Mesenteric fat pad (tissue), 1 donor: ENCODE data around the gene DCLK1. TPM values are rescaled to one million over a fixed set of nuclear protein-coding genes. Genes with fewer than 3 reads are reported as not detected.

Experiments used
- DNase-seq: peaks from one replicate; pipeline ENCODE4 v3.0.0-alpha.2; 2020; ENCODE audit warnings: low spot score
- total RNA-seq: library from RNA; stranded (reverse); fragmentation: NEBNext Ultra II Directional; extraction: Animal tissue kit (Norgen Biotek cat#: 25700); gene quantifications from one replicate; pipeline ENCODE4 v1.2.1, GENCODE V29; 2021
- donor health status: DM: yes; HTN: yes; CAD: no.

Gene DCLK1
- total RNA-seq, 1 donor from 2014 or later, result 24.3 TPM

DNA sequence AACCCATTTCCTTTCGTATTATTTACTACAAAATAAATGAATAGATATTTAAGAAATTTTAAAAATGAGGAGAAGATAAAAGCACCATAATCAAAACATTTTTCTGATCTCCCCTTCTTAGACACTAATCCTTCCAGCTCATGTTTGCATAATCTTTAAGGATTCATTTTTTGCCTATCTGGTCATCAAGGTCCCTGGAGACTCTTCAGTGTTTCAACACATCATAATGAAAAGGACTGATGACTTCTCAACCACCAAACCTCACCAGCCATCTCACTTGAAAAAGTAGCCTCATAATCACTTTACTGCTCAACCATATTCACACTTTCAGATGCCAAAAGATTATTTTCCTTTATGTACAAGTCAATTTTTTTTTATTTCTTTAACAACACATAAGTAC is 80.1 kb downstream of the DCLK1 start:
- DNase-seq, result no peak

- DNase-seq, result no peak
These were observed 84.5 kb downstream of the DCLK1 start for GRCh38 chr13:36046672-36047071.

GRCh38 chr13:36038785-36039555 is 92.2 kb downstream of the DCLK1 start:
- no peak for DNase-seq

GRCh38 chr13:36033035-36033434 is 98.1 kb downstream of the DCLK1 start:
- no peak for DNase-seq

DNA sequence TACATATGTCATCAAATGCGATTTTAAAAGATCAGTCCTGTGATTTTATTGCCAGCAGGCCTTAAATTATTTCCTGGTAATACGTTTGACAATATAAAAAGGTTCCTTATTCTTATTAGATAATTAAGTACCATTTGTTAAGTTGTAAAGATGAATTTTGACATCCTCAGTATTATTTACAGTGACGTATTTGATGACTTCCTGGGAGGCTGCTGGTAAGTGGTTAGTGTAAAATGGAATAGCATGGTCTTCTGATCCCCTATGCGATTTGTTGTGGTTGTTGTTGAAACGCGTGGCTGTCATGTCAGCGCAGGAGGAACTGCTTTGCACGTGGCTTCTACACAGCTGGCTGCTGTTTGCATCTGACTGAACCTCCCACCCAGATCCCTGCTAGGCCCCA is 99.7 kb downstream of the DCLK1 start:
- no peak for DNase-seq

DNA sequence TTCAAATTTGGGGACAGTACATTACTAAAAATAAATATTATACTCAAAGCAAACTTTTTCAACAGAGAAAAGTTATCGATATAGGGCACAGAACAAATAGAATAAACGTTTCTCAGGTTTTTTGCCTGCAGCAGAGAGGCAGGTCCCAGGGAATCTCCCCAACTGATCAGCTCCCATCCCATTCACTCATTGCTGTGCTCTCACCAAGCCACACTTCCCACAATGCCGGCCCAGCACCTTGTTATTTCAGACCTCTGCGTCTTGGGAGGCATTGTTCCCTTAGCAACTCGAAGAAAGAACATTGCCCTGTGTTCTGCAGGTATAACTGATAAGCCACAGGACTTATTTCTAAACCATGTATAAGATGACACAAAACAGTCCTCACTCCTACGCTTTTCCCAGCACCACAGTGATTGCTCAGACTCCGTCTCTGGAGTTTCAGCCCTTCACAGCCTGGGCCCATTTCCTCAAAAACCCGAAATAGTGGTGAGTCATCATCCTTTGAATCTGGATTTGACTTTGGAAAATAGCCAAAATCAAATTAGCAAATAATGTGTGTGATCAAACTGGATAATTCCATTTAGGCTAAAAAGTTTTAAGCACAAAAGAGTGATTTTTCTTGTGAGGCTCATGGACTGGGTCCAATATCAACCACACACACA is 100.4 kb downstream of the DCLK1 start:
- no peak for DNase-seq

- no peak for DNase-seq
These were observed 102.0 kb downstream of the DCLK1 start for GRCh38 chr13:36029166-36029565.

- DNase-seq, result no peak
These were observed 102.7 kb downstream of the DCLK1 start for GRCh38 chr13:36028359-36029025.

DNA sequence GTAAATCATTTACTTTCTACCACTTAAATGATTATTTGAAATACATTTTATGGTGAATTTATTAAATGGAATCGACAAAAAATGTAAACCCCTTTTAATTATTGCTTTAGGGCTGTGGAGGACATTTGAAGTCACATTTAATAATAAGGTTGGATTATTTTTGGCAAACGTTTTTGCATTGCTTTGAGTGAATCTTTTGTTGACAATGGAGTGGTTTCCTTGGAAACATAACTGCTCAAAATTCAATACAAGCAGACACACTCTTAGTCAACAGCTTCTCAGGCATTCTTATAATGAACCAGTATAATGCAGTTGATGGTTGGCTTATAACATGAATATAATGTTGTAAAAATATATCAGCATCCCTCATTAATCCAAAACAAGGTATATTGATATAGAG is 104.7 kb downstream of the DCLK1 start:
- DNase-seq, result no peak

- no peak for DNase-seq
These were observed 116.4 kb downstream of the DCLK1 start for GRCh38 chr13:36014763-36015162.

DNA sequence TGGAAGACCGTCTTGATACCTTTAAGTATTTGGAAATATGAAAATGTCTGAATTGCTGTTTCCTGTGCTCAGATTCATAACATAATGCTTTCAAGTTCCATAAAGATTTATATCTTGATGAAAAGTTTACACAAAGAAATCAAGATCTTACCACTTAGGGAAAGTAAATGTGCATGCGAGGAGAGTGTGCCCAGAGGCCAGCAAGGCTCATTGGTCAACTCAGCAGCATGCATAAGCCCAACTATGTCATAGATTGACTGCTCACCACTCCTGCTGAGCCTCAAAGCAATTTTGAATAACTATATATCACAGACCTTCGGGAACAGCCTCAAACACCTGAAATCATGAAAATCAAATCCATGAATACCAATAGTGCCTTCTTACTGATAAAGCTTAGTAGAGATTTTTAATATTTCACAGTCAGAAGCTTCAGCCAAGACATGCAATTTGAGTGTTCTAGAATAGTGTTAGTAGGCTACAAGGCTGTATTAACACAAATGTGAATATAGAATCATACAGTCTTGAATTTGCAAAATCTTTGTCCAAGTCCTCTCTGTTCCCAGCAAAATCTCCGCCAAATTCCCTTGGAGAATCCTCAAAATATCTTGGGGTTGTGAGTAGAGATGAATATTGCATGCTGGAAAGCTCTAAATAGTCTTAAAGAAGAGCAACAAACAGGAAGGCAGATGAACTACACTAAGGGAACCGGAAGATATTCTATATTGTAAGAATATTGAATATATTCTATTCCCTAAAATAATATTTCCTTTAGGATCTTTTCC is 124.1 kb downstream of the DCLK1 start:
- no peak for DNase-seq

DNA sequence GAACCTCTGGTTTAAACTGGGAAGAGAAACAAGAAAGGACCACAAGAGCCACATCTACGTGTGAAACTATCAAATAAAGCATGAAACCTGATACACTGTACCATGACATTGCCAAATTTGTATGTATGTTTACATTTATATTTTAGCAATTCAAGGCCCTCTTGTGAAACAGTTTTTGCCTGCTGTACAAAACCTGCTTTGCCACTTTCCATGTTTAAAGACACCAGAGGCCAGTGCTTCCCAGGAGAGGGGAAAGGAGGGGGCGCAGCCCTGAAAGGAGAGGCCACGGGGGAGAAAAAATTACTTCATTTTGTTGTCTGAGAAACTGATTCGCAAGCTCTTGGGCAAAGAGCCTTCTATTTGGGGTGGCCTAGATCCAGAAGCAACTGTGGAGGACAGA is 124.8 kb downstream of the DCLK1 start:
- DNase-seq, result no peak

DNA sequence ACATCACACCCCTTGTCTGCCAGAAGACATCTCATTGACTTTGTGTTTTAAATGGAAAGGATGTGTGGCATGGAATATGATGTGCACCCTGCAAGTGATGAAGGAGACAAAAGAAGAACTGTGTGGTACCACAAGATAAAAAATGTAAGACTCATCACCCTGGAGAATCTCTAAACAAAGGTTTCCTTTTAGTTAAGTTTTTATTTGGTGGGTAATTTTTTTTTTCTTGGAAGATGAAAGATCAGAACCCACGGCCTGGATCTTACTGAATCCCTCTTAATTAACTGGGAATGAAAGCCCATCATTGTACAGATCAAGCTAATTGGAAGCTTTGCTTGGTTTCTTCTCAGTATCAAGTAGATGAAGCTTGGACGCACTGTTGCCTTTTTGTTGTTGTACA is 129.6 kb downstream of the DCLK1 start:
- no peak for DNase-seq

GRCh38 chr13:36000028-36000427 is 131.2 kb downstream of the DCLK1 start:
- no peak for DNase-seq

DNA sequence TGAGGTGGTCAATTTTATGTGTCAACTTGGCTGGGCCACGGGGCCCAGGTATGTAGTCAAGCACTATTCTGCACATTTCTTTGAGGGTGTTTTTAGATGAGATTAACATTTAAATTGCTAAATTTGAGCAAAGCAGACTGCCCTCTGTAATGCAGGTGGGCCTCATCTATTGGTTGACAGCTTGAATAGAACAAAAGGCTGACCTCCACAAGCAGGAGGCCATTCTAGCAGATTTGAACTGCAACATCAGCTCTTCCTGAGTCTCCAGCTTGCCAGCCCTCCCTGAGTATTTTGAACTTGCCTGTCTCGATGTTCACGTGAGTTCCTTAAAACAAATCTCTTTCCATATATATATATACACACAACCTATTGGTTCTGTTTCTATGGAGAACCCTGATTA is 134.8 kb downstream of the DCLK1 start:
- no peak for DNase-seq

- DNase-seq, result no peak
These were observed 136.0 kb downstream of the DCLK1 start for GRCh38 chr13:35995136-35995535.

GRCh38 chr13:35994131-35994966 is 136.8 kb downstream of the DCLK1 start:
- DNase-seq, result no peak

DNA sequence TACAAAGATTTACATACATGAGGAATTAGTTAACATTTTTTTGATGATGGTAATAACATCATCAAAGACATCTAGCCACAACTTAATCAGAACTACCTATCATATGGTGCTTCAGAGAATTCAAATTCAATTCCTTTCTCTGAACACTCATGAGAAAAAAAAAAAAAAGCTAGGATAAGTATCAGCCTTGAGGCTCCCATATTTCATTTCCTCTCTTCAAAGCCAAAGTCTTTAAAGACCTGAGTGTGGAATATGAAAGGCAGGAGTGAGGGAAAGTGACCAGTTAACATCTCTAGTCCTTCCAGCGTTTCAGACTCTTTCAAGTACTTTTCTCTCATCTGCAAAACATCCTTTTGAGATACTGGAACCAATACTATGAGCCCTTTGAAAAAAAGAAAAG is 137.5 kb downstream of the DCLK1 start:
- DNase-seq, result no peak

DNA sequence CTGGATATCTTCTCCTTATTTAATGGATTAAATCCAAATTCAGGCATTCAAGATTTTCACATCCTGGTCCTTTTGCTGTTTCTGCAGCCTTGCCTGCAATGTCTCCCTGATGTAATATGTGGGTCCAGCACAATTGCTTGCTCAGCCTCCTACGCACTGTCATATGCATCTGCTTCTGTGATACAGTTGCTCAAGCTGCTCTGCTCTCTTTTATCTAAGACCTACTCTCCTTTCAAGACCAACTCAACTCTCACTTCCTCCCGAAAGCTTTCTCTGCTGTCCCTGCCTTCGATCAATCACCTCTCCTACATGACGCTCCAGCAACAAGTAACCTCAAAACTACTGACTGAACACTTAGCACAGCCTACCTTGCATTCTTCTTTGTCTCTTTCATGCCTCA is 138.2 kb downstream of the DCLK1 start:
- DNase-seq, result no peak

DNA sequence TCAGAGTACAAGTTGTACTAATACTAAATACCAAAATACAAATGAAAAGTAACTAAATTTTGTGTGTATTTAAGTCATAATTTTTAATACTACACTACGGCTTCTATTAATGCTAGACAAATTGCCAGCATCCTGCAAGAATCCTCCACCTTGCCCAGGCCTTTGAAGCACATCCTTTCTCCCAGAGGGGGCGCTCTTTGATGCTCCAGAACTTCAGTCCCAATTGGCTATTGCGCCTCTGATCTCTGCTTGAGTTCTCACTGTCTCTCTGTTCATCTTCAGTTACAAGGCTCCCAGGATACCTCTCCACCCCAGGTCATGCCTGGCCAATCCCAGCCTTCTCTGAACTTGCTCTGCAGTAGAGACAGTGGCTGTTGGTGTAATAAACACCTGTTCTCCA is 141.0 kb downstream of the DCLK1 start:
- no peak for DNase-seq

DNA sequence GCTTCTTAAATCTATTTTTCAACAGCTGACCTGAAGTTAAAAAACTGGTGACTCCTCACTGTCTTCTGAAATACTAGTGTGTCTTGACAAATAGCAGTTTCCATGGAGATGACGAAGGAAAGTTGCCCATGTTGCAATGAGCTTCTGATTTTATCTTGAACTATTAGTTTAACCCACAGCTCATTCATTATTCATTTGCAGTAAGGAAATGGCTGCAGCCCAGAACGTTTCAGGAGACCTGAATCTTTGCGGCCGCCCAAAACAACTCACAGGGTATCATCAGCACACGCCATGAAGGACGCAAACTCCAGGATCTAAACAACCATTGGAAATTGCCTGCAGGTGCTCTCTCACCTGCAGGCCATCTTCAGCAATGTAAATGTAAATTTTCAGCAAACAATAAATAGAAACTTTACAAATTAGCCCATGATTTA is 142.5 kb downstream of the DCLK1 start:
- DNase-seq, result no peak
